Endothelial cell of umbilical vein (primary cell): ENCODE data around the gene SYT17. TPM values are rescaled to one million over a fixed set of nuclear protein-coding genes. Genes with fewer than 3 reads are reported as not detected.

Source experiments
- BruUV-seq: library from RNA; stranded (reverse); fragments of 400-500 nt; replicated peaks from 2 replicates; lab custom pipeline; 2021; lab: Mats Ljungman, UMichigan
- CTCF ChIA-PET: fragments of 300-600, 350-600 bp; sonication (Branson Sonifier 250); formaldehyde crosslinking; loops from one replicate; lab custom pipeline; 2021; ENCODE audit warnings: antibody characterized with exemption, inconsistent platforms; lab: Charles Lee
- POLR2A ChIA-PET: fragments of 300-600, 350-600 bp; sonication (Branson Sonifier 250); formaldehyde crosslinking; loops from one replicate; lab custom pipeline; 2021; ENCODE audit warnings: antibody characterized with exemption, inconsistent platforms; lab: Charles Lee
- DNase-seq: peaks from one replicate; pipeline ENCODE4 v3.0.0-alpha.2; 2011; ENCODE audit warnings: low read depth, low spot score
- FAIRE-seq: peaks from 2 replicates; lab custom pipeline; 2011; peaks lifted over from hg19 to GRCh38; lab: Jason Lieb, UNC
- H2AFZ ChIP-seq: 2 replicates; pipeline ENCODE4 v1.6.0; 2012; ENCODE audit warnings: low read depth, low read length, control low read depth, inconsistent platforms
- H3K27ac ChIP-seq: 2 replicates; pipeline ENCODE4 v1.5.1; 2011; ENCODE audit warnings: low read depth, mild to moderate bottlenecking, control low read depth, low read length, moderate library complexity; ENCODE audit not compliant: insufficient read depth
- H3K27me3 ChIP-seq, 2 experiments: 2 replicates each; pipeline versions ENCODE4 v1.6.0 to v1.6.1; 2011; ENCODE audit warnings: low read length in 2 of 2, mixed read lengths in 1 of 2; ENCODE audit not compliant: control insufficient read depth in 2 of 2, insufficient read depth in 2 of 2
- H3K36me3 ChIP-seq, 2 experiments: 2 replicates in 1 of 2; 3 replicates in 1 of 2; pipeline ENCODE4 v1.5.1; 2011; ENCODE audit warnings: low read length in 2 of 2, mild to moderate bottlenecking in 1 of 2, moderate library complexity in 1 of 2; ENCODE audit not compliant: control insufficient read depth in 2 of 2, insufficient read depth in 2 of 2; ENCODE audit errors: extremely low read depth in 1 of 2
- H3K4me1 ChIP-seq: 3 replicates; pipeline ENCODE4 v1.5.1; 2011; ENCODE audit warnings: mild to moderate bottlenecking, low read length; ENCODE audit not compliant: control insufficient read depth, insufficient read depth; ENCODE audit errors: extremely low read depth
- H3K4me2 ChIP-seq: 2 replicates; pipeline ENCODE4 v1.6.1; 2011; ENCODE audit warnings: low read length, control low read depth, mixed read lengths; ENCODE audit not compliant: insufficient read depth
- H3K4me3 ChIP-seq, 3 experiments: fragments of 200-600 bp in 1 of 3; sonication (generic), shearing (Covaris generic) in 1 of 3; replicated peaks in 1 of 3; 2 replicates each; pipeline ENCODE4 v1.5.1; 2011 to 2016; ENCODE audit warnings: control low read depth in 3 of 3, low read length in 3 of 3, mild to moderate bottlenecking in 2 of 3, inconsistent platforms in 1 of 3, low read depth in 1 of 3, moderate library complexity in 1 of 3; ENCODE audit not compliant: insufficient read depth in 1 of 3
- H3K79me2 ChIP-seq: 2 replicates; pipeline ENCODE4 v1.6.0; 2012; ENCODE audit warnings: low read length, inconsistent platforms; ENCODE audit not compliant: control insufficient read depth, insufficient read depth
- H3K9ac ChIP-seq: replicated peaks from 2 replicates; pipeline ENCODE3; 2011; ENCODE audit warnings: low read length, control low read depth; ENCODE audit not compliant: insufficient read depth; ENCODE audit errors: extremely low read depth
- H3K9me1 ChIP-seq: replicated peaks from 3 replicates; pipeline ENCODE4 v1.6.0; 2011; ENCODE audit warnings: mild to moderate bottlenecking, low read length; ENCODE audit not compliant: control insufficient read depth, insufficient read depth; ENCODE audit errors: extremely low read depth
- H3K9me3 ChIP-seq: replicated peaks from 2 replicates; pipeline ENCODE4 v1.5.1; 2012; ENCODE audit warnings: low read length, inconsistent platforms; ENCODE audit not compliant: control insufficient read depth, insufficient read depth
- H4K20me1 ChIP-seq: replicated peaks from 2 replicates; pipeline ENCODE3; 2011; ENCODE audit warnings: mild to moderate bottlenecking, low read length; ENCODE audit not compliant: control insufficient read depth, insufficient read depth; ENCODE audit errors: extremely low read depth
- CTCF ChIP-seq, 2 donors: IDR thresholded peaks; 1 replicate in 1 of 2; 2 replicates in 1 of 2; pipeline ENCODE4 v1.5.1; 2011; ENCODE audit warnings: low read length in 2 of 2, mild to moderate bottlenecking in 2 of 2, moderate library complexity in 2 of 2, control low read depth in 1 of 2, inconsistent platforms in 1 of 2, low read depth in 1 of 2; ENCODE audit not compliant: insufficient read depth in 1 of 2; ENCODE audit errors: extremely low read depth in 1 of 2
- EZH2 ChIP-seq: IDR thresholded peaks from 2 replicates; pipeline ENCODE4 v1.6.1; 2012; ENCODE audit warnings: borderline replicate concordance, low read depth, mild to moderate bottlenecking, moderate library complexity, low read length, inconsistent platforms; ENCODE audit not compliant: severe bottlenecking
- FOS ChIP-seq: IDR thresholded peaks from 2 replicates; pipeline ENCODE4 v1.6.1; 2011; ENCODE audit warnings: mild to moderate bottlenecking, low read length, moderate library complexity, borderline replicate concordance; ENCODE audit not compliant: insufficient read depth
- GATA2 ChIP-seq: IDR thresholded peaks from 2 replicates; pipeline ENCODE4 v1.7.0; 2011; ENCODE audit warnings: low read depth, mild to moderate bottlenecking, moderate library complexity, mixed read lengths, low read length; ENCODE audit not compliant: insufficient read length, insufficient read depth
- JUN ChIP-seq: IDR thresholded peaks from 2 replicates; pipeline ENCODE4 v1.6.1; 2011; ENCODE audit warnings: borderline replicate concordance, low read depth; ENCODE audit not compliant: insufficient read length, insufficient read depth
- MAX ChIP-seq: IDR thresholded peaks from 2 replicates; pipeline ENCODE4 v1.6.1; 2011; ENCODE audit not compliant: insufficient read depth, insufficient read length
- MYC ChIP-seq: IDR thresholded peaks from one replicate; pipeline ENCODE4 v1.6.1; 2011; ENCODE audit warnings: mild to moderate bottlenecking, low read depth, low read length
- POLR2A ChIP-seq: IDR thresholded peaks from 2 replicates; pipeline ENCODE4 v1.6.1; 2012; ENCODE audit warnings: low read depth, mild to moderate bottlenecking, control low read depth, low read length
- POLR2AphosphoS5 ChIP-seq: IDR thresholded peaks from 2 replicates; pipeline ENCODE4 v1.6.1; 2012; ENCODE audit warnings: low read depth, mild to moderate bottlenecking, control low read depth, low read length, moderate library complexity; ENCODE audit not compliant: insufficient read depth
- dilution Hi-C: fragments of 300-500 bp; cut with MboI; formaldehyde crosslinking; loops from one replicate; pipeline ENCODE4 v1.15.0; 2019; ENCODE audit warnings: low sequenced_read_pairs; ENCODE audit not compliant: extremely low pct_ligation_motif_present
- intact Hi-C: fragments of 100-400 bp; cut with micrococcal nuclease; formaldehyde crosslinking; loops from one replicate; pipeline ENCODE4 v1.10.0; 2022
- polyA plus RNA-seq, 4 experiments: library from polyadenylated mRNA; depleted of rRNA in 3 of 4; stranded (reverse) in 3 of 4; unstranded in 1 of 4; fragments of >200 nt; gene quantifications; 2 replicates each; pipeline versions ENCODE4 v1.2.1 to v1.2.3, GENCODE V29; 2011 to 2012; ENCODE audit warnings: missing spikeins in 1 of 4
- total RNA-seq: library from RNA; stranded (reverse); gene quantifications from 2 replicates; pipeline ENCODE4 v1.2.3, GENCODE V29; 2021

SYT17 gene
- total and polyA plus RNA-seq, 2 donors (not counting 3 experiments of a cell fraction or from before 2014, with no cell fraction given), result 1.9 to 4.2 TPM

- no peak for FAIRE-seq
- no peak overlapping the region for H3K9ac ChIP-seq
- no peak for TF ChIP-seq POLR2AphosphoS5
- TF ChIP-seq POLR2A, result no peak
- TF ChIP-seq EZH2, result no peak
- TF ChIP-seq MYC, result no peak
- TF ChIP-seq MAX, result no peak
- TF ChIP-seq CTCF (IDR thresholded peaks at IDR 0.05; ENCODE audit: extremely low read depth in 1 of 2, insufficient read depth in 1 of 2, low read depth in 1 of 2, low read length in 2 of 2), result no peak
- TF ChIP-seq GATA2, result no peak
- TF ChIP-seq FOS, result no peak
- TF ChIP-seq JUN, result no peak
- no peaks in the 10 kb centered on the region for H3K79me2 ChIP-seq
- H3K36me3 ChIP-seq, result no peaks in the 10 kb centered on the region
- no peak overlapping the region for H3K27ac ChIP-seq
- H3K4me1 ChIP-seq, result no peaks in the 10 kb centered on the region
- no peak overlapping the region for H3K4me3 ChIP-seq
- no peaks in the 10 kb centered on the region for H3K9me1 ChIP-seq
- H3K4me2 ChIP-seq, result no peak overlapping the region
- no peak overlapping the region for H2AFZ ChIP-seq
- CTCF ChIA-PET, result interaction anchor here (1.0 to 1.1 kb wide), 2 partner anchors 8 to 29 kb away, joined by 3 to 4 read pairs; no protein-coding TSS in a partner anchor
- no TSS peak for BruUV-seq
- dilution Hi-C loops, result no loop called here
- POLR2A ChIA-PET, result no interaction called here
- H3K27me3 ChIP-seq, result peaks cover 4 to 17% of the 10 kb centered on the region in 2 experiments
- H4K20me1 ChIP-seq, result no peaks in the 10 kb centered on the region
- intact Hi-C loops, result no loop called here
- no peak for DNase-seq
- H3K9me3 ChIP-seq, result no peaks in the 10 kb centered on the region
These were observed 20.4 kb upstream of the SYT17 start for GRCh38 chr16:19147627-19148026.
